GM19324 (cell line): ENCODE results near the gene ABLIM2.
A peak's percentile ranks its signal among the peaks of the same experiment; 100 is the strongest.

Experiments used
- ATAC-seq: cut with Tn5 transposase; IDR thresholded peaks from one replicate; pipeline ENCODE4 v1.9.1; 2021; ENCODE audit warnings: mild to moderate bottlenecking, moderate library complexity; ENCODE audit not compliant: unreplicated experiment, low FRiP score

Gene ABLIM2

DNA sequence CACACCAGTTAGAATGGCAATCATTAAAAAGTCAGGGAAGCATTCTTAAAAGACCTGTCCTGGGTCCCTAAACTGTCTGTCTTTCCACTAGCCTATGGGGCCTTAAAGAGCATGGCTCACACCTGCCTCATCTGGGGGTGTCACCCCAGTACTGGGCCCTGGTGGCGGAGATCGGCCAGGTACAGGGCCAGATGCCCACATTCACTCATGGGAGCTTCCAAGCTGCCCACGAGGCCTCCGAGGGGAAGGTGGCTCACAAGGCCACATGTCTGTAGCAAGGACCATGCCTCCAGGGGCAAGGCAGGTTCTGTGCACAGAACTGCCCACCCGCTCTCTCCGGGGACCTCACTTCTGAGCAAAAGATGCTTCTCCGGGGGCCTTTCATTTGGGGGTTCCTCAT, 163.5 kb downstream of the ABLIM2 start:
- ATAC-seq: no peak

DNA sequence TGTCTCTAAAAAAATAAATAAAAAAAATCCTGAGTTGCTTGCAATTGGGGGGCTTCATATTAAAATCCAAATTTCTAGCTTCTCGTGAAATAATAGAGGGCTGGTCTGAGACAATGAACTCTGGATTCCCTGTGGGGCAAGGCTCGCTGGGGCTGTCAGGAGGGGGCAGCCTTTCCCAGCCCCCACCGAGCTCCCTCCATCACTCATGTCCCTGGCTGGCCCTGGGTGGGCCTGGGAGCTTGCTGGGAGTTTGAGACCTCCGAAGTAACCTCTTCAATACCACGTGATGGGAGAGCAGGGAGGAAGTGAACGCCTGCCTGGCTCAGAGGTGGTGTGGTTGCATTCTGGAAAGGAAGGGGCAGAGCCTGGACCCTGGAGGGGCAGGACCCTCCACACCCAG, 164.9 kb downstream of the ABLIM2 start:
- no peak for ATAC-seq

DNA sequence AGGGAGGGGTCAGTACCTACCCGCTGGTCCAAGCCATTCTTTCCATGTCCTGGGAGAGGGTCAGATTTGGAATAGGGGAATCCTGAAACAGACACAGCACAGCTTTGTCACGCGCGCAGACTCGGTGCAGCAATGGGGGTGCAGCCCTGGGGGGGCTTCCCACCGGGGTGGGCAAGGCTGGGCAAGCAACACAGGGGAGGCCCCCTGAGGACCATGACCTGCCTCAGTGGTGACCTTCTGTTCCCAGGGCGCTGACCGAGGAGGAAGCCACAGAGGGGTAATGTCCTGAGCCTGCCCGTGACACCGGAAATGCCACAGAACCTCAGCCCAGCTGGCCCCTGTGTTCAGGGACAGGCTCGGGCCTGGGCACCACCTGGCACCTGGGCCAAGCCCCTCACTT, 165.8 kb downstream of the ABLIM2 start:
- ATAC-seq: no peak

DNA sequence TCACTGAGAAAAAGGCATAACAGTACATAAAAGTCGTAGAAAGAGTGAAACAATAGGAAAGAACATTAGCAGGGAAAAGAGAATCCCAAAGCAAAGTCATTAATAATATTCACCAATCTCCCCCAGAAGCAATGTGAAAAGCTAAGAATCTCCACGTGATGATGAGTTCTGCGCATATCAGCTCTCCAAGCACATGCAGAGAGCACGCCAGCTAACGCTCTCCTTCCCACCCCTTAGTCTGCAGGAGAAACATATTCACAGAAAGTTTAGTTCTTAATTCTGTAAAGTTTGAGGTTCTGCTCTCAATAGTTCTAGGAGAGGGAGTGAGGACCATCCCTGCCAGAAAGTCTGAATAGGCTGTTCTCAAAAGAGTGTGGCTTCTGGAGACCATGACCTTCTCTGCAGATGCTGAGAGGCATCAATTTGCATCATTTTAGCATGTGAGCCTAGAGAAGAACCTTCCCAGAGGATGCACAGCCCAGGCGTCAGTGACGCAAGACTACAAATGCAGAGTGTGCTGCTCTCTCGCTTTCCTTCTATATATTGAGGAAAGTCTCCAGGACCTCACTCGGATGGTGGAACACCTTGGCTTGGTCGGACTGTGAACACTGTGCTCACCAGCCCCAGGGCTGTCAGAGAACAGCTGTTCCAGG, 167.7 kb downstream of the ABLIM2 start:
- no peak for ATAC-seq

DNA sequence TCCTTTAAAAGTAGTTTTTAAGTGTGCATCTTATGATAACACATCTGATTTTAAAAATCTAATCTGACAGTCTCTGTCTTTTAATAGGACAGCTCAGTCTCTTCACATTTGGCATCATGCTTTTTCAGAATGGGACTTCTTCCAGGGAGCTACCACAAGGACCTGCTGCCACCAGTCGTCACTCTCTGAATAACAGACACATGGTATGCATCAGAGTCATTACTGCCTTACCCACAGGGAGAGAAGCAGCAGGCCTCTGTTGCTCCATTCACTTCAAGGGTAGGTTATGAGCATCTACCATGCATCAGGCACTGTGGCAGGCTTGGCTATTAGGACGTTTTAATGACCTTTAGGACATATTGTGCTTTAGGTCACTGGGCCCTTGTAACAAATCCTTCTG, 169.0 kb downstream of the ABLIM2 start:
- no peak for ATAC-seq

DNA sequence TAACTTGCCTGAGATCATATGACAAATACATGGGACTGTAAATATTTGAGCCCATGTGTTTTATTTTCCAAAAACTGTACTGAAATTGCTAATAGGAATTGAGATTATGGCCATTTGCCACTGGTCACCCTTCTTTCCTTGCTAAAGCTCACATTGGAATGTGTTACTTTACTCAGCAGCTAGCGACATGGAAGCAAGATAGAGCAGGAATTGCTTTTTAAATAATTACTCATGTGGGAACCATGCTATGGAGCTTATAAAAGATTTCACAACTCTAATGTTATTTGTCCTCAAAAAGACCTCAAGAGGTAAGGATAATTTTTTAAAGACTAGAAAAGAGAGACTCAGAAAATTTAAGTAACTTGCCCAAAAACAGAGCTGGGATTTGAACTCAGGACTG, 170.2 kb downstream of the ABLIM2 start:
- ATAC-seq: no peak

DNA sequence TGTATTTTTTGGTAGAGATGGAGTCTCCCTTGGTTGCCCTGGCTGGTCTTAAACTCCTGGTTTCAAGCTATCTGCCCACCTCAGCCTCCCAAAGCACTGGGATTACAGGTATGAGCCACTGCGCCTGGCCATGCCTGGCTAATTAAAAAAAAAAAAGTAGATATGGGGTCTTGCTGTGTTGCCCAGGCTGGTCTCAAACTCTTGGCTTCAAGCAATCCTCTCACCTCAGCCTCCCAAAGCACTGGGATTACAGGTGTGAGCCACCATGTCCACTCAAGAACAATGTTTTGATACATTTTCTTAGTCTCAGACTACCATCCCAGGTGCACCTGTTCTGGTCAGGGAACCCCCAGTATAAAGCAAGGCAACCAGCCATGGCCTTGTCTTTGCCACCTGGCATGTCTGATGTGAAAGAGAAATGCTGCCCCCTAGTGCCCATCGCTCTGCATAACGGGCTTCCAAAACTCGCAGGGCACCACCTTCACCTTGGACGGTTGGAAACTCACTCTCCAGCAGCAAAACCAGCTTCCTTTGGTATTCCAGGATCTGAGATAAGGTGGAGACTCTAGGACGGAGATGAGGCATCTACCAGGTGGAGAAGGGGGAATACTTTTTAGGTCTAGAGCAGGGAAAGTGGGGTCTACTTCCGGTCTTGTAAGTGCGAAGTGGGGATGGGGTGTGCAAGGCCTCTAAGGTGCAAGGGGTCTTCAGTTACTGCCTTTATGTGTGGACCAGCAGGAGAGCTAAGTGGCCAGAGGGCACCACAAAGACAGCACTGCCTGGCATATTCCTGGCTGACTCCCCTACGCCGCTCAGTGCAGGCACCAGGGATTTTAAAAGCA, 171.2 kb downstream of the ABLIM2 start:
- peak; percentile 53 for ATAC-seq

DNA sequence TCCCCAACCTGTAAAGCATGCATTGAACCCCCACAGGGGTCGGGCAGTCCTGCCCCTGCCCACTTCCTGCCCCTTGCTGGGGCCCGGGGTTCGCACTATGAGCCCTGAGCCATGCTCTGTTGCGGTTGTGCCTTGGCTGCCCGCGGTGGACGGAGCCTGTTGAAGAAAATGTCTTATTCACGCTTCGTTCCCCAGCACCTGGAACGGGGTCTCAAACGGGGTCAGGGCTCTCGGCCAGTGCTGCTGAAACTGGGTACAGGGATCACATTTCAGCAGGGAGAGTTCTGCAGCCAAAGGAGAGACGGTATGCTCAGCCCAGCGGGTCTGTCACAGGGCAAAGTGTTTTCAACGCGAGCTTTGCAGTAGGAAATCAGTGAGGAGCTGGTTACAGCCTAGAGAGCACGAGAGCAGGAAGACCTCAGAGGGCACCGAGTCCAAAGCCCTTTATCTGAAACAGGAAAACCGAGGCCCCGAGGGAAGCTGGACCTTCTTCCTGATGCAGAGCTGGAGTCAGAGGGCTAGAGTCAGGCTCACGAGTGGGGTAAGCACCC, 172.6 kb downstream of the ABLIM2 start:
- ATAC-seq: no peak

DNA sequence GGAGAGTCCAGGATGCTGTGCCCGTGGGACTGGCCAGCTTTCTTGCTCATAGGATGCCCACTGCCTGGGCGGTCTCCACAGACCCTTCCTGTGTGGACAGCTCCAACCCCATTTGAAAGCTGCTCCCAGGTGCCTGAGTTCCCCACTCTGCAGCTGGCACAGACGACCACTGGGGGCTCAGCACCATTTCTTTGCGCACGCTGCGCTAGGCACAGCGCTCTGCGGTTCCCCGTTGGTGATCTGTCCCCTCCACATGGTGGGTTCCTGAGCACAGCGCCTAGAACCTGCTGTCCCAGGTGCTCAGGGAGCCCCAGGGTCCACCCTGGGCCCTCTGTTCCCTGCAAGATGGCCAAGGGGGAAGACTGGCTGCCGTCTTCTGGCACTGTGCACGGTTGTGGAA, 173.5 kb downstream of the ABLIM2 start:
- no peak for ATAC-seq

DNA sequence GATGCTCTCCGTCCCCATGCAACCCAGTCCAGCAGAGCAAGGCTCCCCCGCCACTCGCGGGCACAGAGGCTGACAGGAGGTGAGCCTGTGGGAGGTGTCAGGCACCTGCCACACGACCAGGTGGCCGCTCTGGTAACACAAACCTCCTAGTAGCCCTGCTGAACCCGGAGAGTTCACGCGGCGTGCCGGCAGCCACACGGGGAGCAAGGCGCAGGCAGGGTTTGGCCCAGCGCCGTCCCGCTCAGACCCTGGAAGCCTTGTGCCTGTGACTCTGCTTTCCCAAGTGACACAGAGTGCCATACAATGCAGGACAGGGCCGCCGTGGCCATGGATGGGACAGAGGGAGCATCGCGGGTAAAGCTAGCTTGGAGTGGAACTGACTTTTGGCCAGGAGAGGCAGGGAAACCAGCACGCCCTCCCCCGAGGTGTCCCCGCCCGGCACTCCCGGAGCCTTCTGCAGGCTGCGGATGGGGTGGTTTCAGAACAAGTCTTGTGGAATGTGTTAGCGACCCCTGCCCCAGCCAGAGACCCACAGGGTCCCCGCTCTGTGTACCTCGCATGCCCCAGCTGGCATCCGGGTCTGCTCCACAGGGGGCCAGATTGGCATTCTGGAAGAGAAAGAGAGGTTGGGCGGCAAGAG, 174.2 kb downstream of the ABLIM2 start:
- no peak for ATAC-seq

DNA sequence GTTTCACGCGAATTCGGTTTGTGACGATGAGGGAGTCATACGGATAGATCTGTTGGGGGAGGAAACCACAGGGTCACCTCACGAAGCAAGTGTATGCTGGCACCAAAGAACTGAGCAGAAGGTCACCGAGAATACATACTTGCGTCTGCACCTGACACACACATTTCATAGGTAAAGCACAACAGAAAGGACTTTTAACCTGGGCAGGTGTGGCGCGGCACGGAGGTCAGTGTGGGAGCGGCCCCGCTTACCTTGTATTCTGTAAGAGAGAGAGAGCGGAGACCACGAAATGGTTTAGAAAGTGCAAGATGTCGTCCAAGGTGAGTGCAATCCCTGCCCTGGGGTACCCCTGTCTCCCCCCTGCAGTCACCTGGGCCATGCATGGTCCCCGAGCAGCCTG, 175.3 kb downstream of the ABLIM2 start:
- no peak for ATAC-seq

DNA sequence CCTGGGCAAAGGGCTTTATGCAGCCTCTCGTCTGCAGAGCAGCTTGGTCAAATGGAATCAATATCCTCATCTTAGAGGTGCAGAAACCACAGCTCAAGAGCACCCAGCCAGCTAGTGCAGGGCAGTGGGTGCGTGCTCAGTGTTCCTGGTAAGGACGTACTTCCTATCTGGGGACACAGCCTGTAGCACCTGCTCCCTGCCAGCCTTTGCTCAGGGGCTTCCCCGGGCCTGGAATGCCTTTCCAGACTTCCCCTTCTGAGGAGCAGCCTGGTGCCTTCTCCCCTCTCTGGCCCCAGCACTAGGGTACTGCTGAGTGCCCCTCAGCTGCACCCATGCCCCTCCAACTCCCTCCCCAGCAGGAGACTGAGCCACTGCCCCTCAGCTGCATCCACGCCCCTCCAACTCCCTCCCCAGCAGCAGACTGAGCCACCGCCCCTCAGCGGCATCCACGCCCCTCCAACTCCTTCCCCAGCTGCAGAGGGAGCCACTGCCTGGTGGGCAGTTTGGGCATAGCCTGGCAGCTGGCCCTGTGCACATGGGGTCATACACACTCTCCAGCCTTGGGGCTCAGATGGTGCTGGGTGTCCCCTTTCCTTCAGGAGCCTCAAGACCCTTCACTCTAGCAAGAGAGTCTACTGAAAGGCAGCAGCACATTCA, 176.7 kb downstream of the ABLIM2 start:
- no peak for ATAC-seq

DNA sequence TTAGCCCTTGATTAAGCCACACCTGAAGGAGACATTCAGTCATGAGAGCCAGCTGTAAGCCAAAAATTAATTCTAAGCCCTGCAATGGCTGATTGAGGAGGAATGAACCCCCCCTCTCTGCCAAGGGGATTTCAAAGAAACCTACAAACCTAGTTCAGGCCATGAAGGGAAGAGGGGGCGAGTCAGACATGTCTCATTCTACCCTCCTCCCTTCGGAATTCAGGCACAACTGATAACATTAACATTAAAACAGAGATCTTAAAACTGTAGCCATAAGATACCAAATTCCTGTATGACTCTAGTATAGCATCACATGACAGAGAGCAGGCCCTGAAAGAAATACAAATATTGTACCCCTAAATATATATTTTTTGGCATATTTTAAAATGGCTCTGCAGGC, 178.6 kb downstream of the ABLIM2 start:
- no peak for ATAC-seq

DNA sequence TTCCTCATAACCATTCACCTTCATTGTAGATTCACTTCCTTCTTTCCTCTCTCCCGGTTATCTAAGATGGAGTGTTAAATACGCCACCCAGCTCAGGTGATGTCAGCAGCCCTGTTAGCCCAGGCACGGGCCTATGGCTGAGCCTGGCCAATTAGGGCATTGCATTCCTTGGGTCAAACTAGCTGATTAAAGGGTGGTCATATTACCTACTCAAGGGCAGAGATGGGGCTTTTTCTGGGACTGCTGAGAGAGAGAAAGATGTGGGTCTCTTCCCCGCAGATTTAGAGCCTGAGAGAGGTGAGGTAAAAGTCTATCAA, 179.0 kb downstream of the ABLIM2 start:
- no peak for ATAC-seq

DNA sequence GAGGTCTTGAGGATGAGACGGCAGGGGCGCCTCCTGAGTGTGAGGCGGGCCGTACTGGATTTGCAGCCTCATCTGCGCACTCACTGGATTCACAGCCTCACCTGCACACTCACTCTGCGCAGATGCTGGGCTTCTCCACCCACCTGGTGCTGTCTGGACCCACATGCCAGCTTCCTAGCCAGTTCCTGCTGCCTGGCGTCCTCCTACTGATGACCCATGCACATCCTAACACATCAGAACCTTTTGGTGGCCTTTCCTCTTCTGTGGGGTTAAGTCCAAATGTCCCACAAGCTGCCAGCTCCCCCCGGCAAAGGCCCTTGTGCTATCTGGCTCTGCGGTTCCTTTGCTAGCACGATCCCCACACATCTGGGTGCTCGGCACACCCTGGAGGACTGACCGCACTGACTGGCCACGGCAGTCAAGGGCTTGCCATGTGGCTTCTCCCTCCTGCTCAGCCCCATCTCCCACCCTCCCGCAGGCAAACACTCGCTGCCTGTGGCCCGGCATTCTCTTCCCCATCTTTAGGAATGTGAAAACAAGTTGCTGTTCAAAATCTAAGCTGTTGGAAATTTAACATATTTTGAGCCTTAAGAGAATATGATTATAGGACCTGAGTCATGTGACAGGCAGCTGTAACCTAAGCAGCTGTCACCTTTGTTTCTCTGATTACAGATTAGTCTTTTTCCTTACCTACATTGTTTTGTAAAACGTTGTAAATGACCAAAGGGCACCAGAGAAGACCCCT, 179.5 kb downstream of the ABLIM2 start:
- no peak for ATAC-seq

DNA sequence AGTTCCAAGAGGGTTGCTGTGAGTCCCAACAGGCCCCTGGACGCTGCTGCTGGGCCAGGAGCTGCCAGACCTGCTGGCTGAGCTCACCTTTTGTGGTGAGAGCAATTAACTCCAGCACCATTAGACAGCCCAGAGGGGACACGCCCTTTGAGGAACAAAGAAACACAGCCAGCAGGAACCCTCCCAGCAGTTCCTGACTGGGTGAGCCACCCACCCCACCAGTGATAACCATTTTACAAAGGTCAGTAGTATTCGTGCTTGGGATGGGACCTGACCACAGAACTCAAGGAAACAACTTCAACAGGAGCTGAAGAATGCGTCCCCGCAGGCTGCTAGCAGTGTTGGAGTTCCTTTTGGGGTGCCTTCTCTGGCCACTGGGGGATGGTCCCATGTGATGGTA, 180.1 kb downstream of the ABLIM2 start:
- no peak for ATAC-seq

DNA sequence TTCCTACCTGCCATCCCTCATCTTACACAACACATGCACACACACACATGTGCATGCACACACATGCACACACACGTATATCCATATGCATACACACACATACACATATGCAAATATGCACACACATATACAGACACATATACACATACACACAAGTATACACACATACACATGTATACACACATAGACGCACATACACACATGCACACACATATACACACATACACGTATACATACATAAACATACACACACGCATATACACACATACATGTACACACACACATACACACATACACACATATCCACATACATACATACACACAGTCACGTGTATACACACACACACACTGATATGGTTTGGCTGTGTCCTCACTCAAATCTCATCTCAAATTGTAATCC, 182.0 kb downstream of the ABLIM2 start:
- ATAC-seq: no peak

DNA sequence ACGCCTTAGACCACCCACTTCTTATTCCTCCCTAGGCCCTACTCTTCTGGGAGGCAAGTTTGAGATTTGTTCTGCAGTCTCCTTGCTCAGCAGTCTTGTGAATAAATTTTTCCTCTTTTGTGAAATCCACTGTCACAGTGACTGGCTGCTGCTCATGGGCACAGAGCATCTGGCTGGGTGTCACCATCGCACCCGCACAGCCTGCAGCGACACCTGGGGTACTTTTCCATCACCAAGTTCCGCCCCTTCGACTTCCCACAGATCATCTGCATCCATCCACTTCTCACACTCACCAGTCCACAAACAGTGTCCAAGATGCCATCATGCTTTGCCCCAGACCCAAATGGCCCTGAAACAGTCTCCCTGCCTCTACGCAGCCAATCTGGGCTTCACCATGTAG, 182.6 kb downstream of the ABLIM2 start:
- ATAC-seq: no peak

DNA sequence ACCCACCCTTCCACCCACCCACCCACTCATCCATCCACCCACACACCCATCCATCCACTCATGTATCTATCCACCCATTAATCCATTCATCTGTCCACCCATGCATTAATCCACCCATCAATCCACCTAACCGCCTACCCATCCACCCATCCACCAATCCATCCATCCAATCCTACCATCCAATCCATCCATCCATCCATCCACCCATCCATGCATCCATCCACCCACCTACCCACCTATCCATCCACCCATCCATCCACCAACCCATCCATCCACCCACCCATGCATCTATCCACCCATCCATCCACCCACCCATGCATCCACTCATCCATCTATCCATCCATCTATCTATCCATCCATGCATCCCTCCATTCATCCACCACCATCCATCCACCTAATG, 184.2 kb downstream of the ABLIM2 start:
- ATAC-seq: no peak

DNA sequence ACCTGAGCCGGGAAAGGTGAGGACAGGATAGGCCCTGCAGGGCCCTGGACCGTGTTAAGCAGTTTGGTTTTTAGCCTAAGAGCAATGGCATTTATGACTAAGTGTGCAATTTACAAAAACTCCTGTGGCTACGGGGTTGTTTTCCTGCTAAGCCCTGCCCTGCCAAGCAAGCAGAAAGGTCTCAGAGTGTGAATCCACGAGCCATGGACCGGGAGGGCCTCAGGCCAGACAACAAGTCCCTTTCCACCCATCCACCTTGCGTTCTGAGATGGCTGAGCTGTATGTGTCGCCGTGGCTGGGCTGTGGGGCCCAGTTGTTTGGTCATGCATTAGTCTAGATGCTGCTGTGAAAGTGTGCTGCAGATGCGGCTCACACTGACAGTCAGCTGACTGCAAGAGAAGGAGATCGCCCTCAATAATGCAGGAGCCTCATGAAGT, 185.1 kb downstream of the ABLIM2 start:
- no peak for ATAC-seq
